Endothelial cell of umbilical vein (primary cell): Measurements from ENCODE around the gene KYNU. TPM values are rescaled to one million over a fixed set of nuclear protein-coding genes. Genes with fewer than 3 reads are reported as not detected.
A peak's percentile ranks its signal among the peaks of the same experiment; 100 is the strongest.

Experiments
- Bru-seq: library from RNA; stranded (reverse); fragments of 400-500 nt; gene quantifications from one replicate; lab custom pipeline; 2021; lab: Mats Ljungman, UMichigan
- BruChase-seq, 2 experiments: library from RNA; stranded (reverse); fragments of 400-500 nt; gene quantifications; one replicate each; lab custom pipeline; 2021; lab: Mats Ljungman, UMichigan
- BruUV-seq: library from RNA; stranded (reverse); fragments of 400-500 nt; replicated peaks from 2 replicates; lab custom pipeline; 2021; lab: Mats Ljungman, UMichigan
- CTCF ChIA-PET: fragments of 300-600, 350-600 bp; sonication (Branson Sonifier 250); formaldehyde crosslinking; loops from one replicate; lab custom pipeline; 2021; ENCODE audit warnings: antibody characterized with exemption, inconsistent platforms; lab: Charles Lee
- POLR2A ChIA-PET: fragments of 300-600, 350-600 bp; sonication (Branson Sonifier 250); formaldehyde crosslinking; loops from one replicate; lab custom pipeline; 2021; ENCODE audit warnings: antibody characterized with exemption, inconsistent platforms; lab: Charles Lee
- DNase-seq: peaks from one replicate; pipeline ENCODE4 v3.0.0-alpha.2; 2011; ENCODE audit warnings: low read depth, low spot score
- FAIRE-seq: peaks from 2 replicates; lab custom pipeline; 2011; peaks lifted over from hg19 to GRCh38; lab: Jason Lieb, UNC
- H2AFZ ChIP-seq: 2 replicates; pipeline ENCODE4 v1.6.0; 2012; ENCODE audit warnings: low read depth, low read length, control low read depth, inconsistent platforms
- H3K27ac ChIP-seq: 2 replicates; pipeline ENCODE4 v1.5.1; 2011; ENCODE audit warnings: low read depth, mild to moderate bottlenecking, control low read depth, low read length, moderate library complexity; ENCODE audit not compliant: insufficient read depth
- H3K27me3 ChIP-seq, 2 experiments: 2 replicates each; pipeline versions ENCODE4 v1.6.0 to v1.6.1; 2011; ENCODE audit warnings: low read length in 2 of 2, mixed read lengths in 1 of 2; ENCODE audit not compliant: control insufficient read depth in 2 of 2, insufficient read depth in 2 of 2
- H3K36me3 ChIP-seq, 2 experiments: 2 replicates in 1 of 2; 3 replicates in 1 of 2; pipeline ENCODE4 v1.5.1; 2011; ENCODE audit warnings: low read length in 2 of 2, mild to moderate bottlenecking in 1 of 2, moderate library complexity in 1 of 2; ENCODE audit not compliant: control insufficient read depth in 2 of 2, insufficient read depth in 2 of 2; ENCODE audit errors: extremely low read depth in 1 of 2
- H3K4me1 ChIP-seq: 3 replicates; pipeline ENCODE4 v1.5.1; 2011; ENCODE audit warnings: mild to moderate bottlenecking, low read length; ENCODE audit not compliant: control insufficient read depth, insufficient read depth; ENCODE audit errors: extremely low read depth
- H3K4me2 ChIP-seq: 2 replicates; pipeline ENCODE4 v1.6.1; 2011; ENCODE audit warnings: low read length, control low read depth, mixed read lengths; ENCODE audit not compliant: insufficient read depth
- H3K4me3 ChIP-seq, 3 experiments: fragments of 200-600 bp in 1 of 3; sonication (generic), shearing (Covaris generic) in 1 of 3; replicated peaks in 1 of 3; 2 replicates each; pipeline ENCODE4 v1.5.1; 2011 to 2016; ENCODE audit warnings: control low read depth in 3 of 3, low read length in 3 of 3, mild to moderate bottlenecking in 2 of 3, inconsistent platforms in 1 of 3, low read depth in 1 of 3, moderate library complexity in 1 of 3; ENCODE audit not compliant: insufficient read depth in 1 of 3
- H3K79me2 ChIP-seq: 2 replicates; pipeline ENCODE4 v1.6.0; 2012; ENCODE audit warnings: low read length, inconsistent platforms; ENCODE audit not compliant: control insufficient read depth, insufficient read depth
- H3K9ac ChIP-seq: replicated peaks from 2 replicates; pipeline ENCODE3; 2011; ENCODE audit warnings: low read length, control low read depth; ENCODE audit not compliant: insufficient read depth; ENCODE audit errors: extremely low read depth
- H3K9me1 ChIP-seq: replicated peaks from 3 replicates; pipeline ENCODE4 v1.6.0; 2011; ENCODE audit warnings: mild to moderate bottlenecking, low read length; ENCODE audit not compliant: control insufficient read depth, insufficient read depth; ENCODE audit errors: extremely low read depth
- H3K9me3 ChIP-seq: replicated peaks from 2 replicates; pipeline ENCODE4 v1.5.1; 2012; ENCODE audit warnings: low read length, inconsistent platforms; ENCODE audit not compliant: control insufficient read depth, insufficient read depth
- H4K20me1 ChIP-seq: replicated peaks from 2 replicates; pipeline ENCODE3; 2011; ENCODE audit warnings: mild to moderate bottlenecking, low read length; ENCODE audit not compliant: control insufficient read depth, insufficient read depth; ENCODE audit errors: extremely low read depth
- EZH2 ChIP-seq: IDR thresholded peaks from 2 replicates; pipeline ENCODE4 v1.6.1; 2012; ENCODE audit warnings: borderline replicate concordance, low read depth, mild to moderate bottlenecking, moderate library complexity, low read length, inconsistent platforms; ENCODE audit not compliant: severe bottlenecking
- FOS ChIP-seq: IDR thresholded peaks from 2 replicates; pipeline ENCODE4 v1.6.1; 2011; ENCODE audit warnings: mild to moderate bottlenecking, low read length, moderate library complexity, borderline replicate concordance; ENCODE audit not compliant: insufficient read depth
- GATA2 ChIP-seq: IDR thresholded peaks from 2 replicates; pipeline ENCODE4 v1.7.0; 2011; ENCODE audit warnings: low read depth, mild to moderate bottlenecking, moderate library complexity, mixed read lengths, low read length; ENCODE audit not compliant: insufficient read length, insufficient read depth
- JUN ChIP-seq: IDR thresholded peaks from 2 replicates; pipeline ENCODE4 v1.6.1; 2011; ENCODE audit warnings: borderline replicate concordance, low read depth; ENCODE audit not compliant: insufficient read length, insufficient read depth
- MYC ChIP-seq: IDR thresholded peaks from one replicate; pipeline ENCODE4 v1.6.1; 2011; ENCODE audit warnings: mild to moderate bottlenecking, low read depth, low read length
- POLR2A ChIP-seq: IDR thresholded peaks from 2 replicates; pipeline ENCODE4 v1.6.1; 2012; ENCODE audit warnings: low read depth, mild to moderate bottlenecking, control low read depth, low read length
- POLR2AphosphoS5 ChIP-seq: IDR thresholded peaks from 2 replicates; pipeline ENCODE4 v1.6.1; 2012; ENCODE audit warnings: low read depth, mild to moderate bottlenecking, control low read depth, low read length, moderate library complexity; ENCODE audit not compliant: insufficient read depth
- dilution Hi-C: fragments of 300-500 bp; cut with MboI; formaldehyde crosslinking; loops from one replicate; pipeline ENCODE4 v1.15.0; 2019; ENCODE audit warnings: low sequenced_read_pairs; ENCODE audit not compliant: extremely low pct_ligation_motif_present
- intact Hi-C: fragments of 100-400 bp; cut with micrococcal nuclease; formaldehyde crosslinking; loops from one replicate; pipeline ENCODE4 v1.10.0; 2022
- long read RNA-seq: library from polyadenylated mRNA; stranded (forward); transcript quantifications from one replicate; pipeline ENCODE4 v2.0.0, GENCODE V29; 2021
- polyA minus RNA-seq, 3 experiments: library from RNA; depleted of rRNA, polyadenylated mRNA; stranded (reverse); fragments of >200 nt; gene quantifications; 1 replicate in 1 of 3; 2 replicates in 2 of 3; pipeline ENCODE4 v1.2.3, GENCODE V29; 2011
- polyA plus RNA-seq, 4 experiments: library from polyadenylated mRNA; depleted of rRNA in 3 of 4; stranded (reverse) in 3 of 4; unstranded in 1 of 4; fragments of >200 nt; gene quantifications; 2 replicates each; pipeline versions ENCODE4 v1.2.1 to v1.2.3, GENCODE V29; 2011 to 2012; ENCODE audit warnings: missing spikeins in 1 of 4
- total RNA-seq: library from RNA; stranded (reverse); gene quantifications from 2 replicates; pipeline ENCODE4 v1.2.3, GENCODE V29; 2021
- TF ChIP-seq, protein P1 (sequence below): IDR thresholded peaks from 2 replicates; pipeline ENCODE4 v1.6.1; 2011; ENCODE audit not compliant: insufficient read depth, insufficient read length
- TF ChIP-seq, protein P2 (sequence below), 2 donors: IDR thresholded peaks; 1 replicate in 1 of 2; 2 replicates in 1 of 2; pipeline ENCODE4 v1.5.1; 2011; ENCODE audit warnings: low read length in 2 of 2, mild to moderate bottlenecking in 2 of 2, moderate library complexity in 2 of 2, control low read depth in 1 of 2, inconsistent platforms in 1 of 2, low read depth in 1 of 2; ENCODE audit not compliant: insufficient read depth in 1 of 2; ENCODE audit errors: extremely low read depth in 1 of 2

Gene KYNU
- 0.25 TPM in 1 of 2 replicates, not detected in the other for total RNA-seq
- polyA plus RNA-seq = 0.04 TPM in 1 of 2 replicates, not detected in the other
- polyA plus RNA-seq (2011; cell fraction: cytosol; rRNA removed) = 0.09 and 0.10 TPM in 2 replicates
- polyA plus RNA-seq (2011; cell fraction: nucleus; rRNA removed) = not detected in 2 replicates
- polyA plus RNA-seq (2012) = 1.1 TPM in 2 replicates
- 0.17 TPM in 1 of 2 replicates, not detected in the other for polyA minus RNA-seq
- 121 TPM for polyA minus RNA-seq (2011; cell fraction: cytosol; rRNA and poly(A)+ RNA removed)
- polyA minus RNA-seq (2011; cell fraction: nucleus; rRNA and poly(A)+ RNA removed) = 1.2 and 3.8 TPM in 2 replicates
- percentile 11 among the genes with signal in this experiment for Bru-seq, nascent RNA
- BruChase-seq, experiment 1, labeled RNA remaining after a 6-hour chase = percentile 6 among the genes with signal in this experiment
- BruChase-seq, experiment 2, labeled RNA remaining after a 2-hour chase = percentile 10 among the genes with signal in this experiment
- long read RNA-seq = 0 reads

DNA sequence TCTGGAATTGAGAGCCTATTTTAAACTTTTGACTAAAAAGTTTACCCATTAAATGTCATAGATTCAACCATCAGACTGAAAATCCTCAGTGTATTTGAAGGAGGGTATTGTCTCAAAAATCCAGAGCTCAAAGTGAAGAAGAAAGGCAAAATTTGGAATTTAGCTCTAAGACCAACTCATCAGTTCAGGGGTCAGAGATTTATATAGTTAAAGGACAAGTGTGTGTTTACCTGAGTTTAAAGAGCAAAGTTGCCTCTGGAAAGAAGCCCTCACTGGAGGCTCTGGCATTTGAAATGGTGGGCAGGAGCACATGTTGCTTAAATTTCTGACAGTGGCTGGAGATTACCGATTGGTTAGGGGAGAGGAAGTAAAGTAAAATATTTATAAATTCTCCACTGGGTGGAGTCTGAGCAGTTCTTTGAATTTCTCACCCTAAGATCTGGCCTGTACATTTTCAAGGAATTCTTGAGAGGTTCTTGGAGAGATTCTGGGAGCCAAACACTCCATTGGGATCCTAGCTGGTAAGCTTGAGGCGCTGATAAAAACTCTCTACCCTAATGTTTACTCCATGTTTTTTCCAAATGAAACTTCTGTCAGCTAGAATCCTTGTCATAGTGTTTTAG lies at the start of gene KYNU:
KYNU (plus strand) TSS at position 449 of the 623 bp plus-strand sequence. CDS start 7,704 bp downstream, outside the sequence.
- no peak for DNase-seq
- ChIA-PET POLR2A (no interaction called here), CTCF (interaction anchor here (0.5 to 4.2 kb wide), 6 partner anchors 14 to 197 kb away, joined by 3 to 38 read pairs (median 6); no protein-coding TSS in a partner anchor)
- H3K9ac ChIP-seq = no peak within 1 kb of the TSS
- H3K27me3 ChIP-seq = no peaks in the 10 kb centered on the region
- H3K9me1 ChIP-seq = no peaks in the 10 kb centered on the region
- BruUV-seq = no TSS peak
- H2AFZ ChIP-seq = no peak within 1 kb of the TSS
- no peak within 1 kb of the TSS for H3K27ac ChIP-seq
- H4K20me1 ChIP-seq = no peaks in the 10 kb centered on the region
- no peak for FAIRE-seq
- dilution Hi-C loops (no loop called here), intact Hi-C loops (loop anchor here (1.0 to 2.0 kb wide), 2 partner anchors 103 to 195 kb away; no protein-coding TSS in a partner anchor)
- TF ChIP-seq JUN (no peak), POLR2A (no peak), MYC (no peak), FOS (no peak), POLR2AphosphoS5 (no peak), EZH2 (no peak), GATA2 (no peak)
- TF ChIP-seq, protein P1, sequence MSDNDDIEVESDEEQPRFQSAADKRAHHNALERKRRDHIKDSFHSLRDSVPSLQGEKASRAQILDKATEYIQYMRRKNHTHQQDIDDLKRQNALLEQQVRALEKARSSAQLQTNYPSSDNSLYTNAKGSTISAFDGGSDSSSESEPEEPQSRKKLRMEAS = no peak
- TF ChIP-seq, protein P2, sequence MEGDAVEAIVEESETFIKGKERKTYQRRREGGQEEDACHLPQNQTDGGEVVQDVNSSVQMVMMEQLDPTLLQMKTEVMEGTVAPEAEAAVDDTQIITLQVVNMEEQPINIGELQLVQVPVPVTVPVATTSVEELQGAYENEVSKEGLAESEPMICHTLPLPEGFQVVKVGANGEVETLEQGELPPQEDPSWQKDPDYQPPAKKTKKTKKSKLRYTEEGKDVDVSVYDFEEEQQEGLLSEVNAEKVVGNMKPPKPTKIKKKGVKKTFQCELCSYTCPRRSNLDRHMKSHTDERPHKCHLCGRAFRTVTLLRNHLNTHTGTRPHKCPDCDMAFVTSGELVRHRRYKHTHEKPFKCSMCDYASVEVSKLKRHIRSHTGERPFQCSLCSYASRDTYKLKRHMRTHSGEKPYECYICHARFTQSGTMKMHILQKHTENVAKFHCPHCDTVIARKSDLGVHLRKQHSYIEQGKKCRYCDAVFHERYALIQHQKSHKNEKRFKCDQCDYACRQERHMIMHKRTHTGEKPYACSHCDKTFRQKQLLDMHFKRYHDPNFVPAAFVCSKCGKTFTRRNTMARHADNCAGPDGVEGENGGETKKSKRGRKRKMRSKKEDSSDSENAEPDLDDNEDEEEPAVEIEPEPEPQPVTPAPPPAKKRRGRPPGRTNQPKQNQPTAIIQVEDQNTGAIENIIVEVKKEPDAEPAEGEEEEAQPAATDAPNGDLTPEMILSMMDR (IDR thresholded peaks at IDR 0.05; ENCODE audit: extremely low read depth in 1 of 2, insufficient read depth in 1 of 2, low read depth in 1 of 2, low read length in 2 of 2) = no peak
- no peak within 1 kb of the TSS for H3K4me3 ChIP-seq
- H3K4me2 ChIP-seq = no peak within 1 kb of the TSS
- no peaks in the 10 kb centered on the region for H3K36me3 ChIP-seq
- H3K79me2 ChIP-seq = no peaks in the 10 kb centered on the region
- H3K4me1 ChIP-seq = peaks cover 23% of the 10 kb centered on the region
- H3K9me3 ChIP-seq = no peaks in the 10 kb centered on the region
